Body of pancreas (tissue), 4 donors: Measurements from ENCODE around the gene ARGFX. TPM values are rescaled to one million over a fixed set of nuclear protein-coding genes. Genes with fewer than 3 reads are reported as not detected.
"Not testable (repeated sequence)": the region's sequence is repeated elsewhere in the genome, so short reads cannot be mapped to it uniquely, and the experiment has no call there.

ENCODE experiments used
- ATAC-seq: fragments of 150-250 bp; one replicate; pipeline ENCODE4 v1.9.1; 2016
- DNase-seq, 4 donors: peaks; one replicate each; pipeline ENCODE4 v3.0.0-alpha.2; 2019
- H3K27ac ChIP-seq, 4 donors: fragments of 200-600 bp; sonication (generic); 1 replicate in 3 of 4; 2 replicates in 1 of 4; pipeline versions ENCODE4 v1.5.1 to v1.6.1; 2016 to 2019; ENCODE audit warnings: mild to moderate bottlenecking in 1 of 4, mixed read lengths in 1 of 4, moderate library complexity in 1 of 4
- H3K27me3 ChIP-seq, 2 donors: fragments of 200-600 bp; sonication (generic); one replicate each; pipeline ENCODE4 v1.6.0; 2016; ENCODE audit warnings: mild to moderate bottlenecking in 1 of 2
- H3K36me3 ChIP-seq, 2 donors: fragments of 200-600 bp; sonication (generic); replicated peaks in 1 of 2; 2 replicates each; pipeline ENCODE4 v1.5.1; 2016; ENCODE audit warnings: low read depth in 2 of 2; ENCODE audit not compliant: insufficient read depth in 1 of 2
- H3K4me1 ChIP-seq: fragments of 200-600 bp; sonication (generic); one replicate; pipeline ENCODE4 v1.6.0; 2016
- H3K4me3 ChIP-seq, 2 donors: fragments of 200-600 bp; sonication (generic); 1 replicate in 1 of 2; 2 replicates in 1 of 2; pipeline ENCODE4 v1.5.1; 2016 to 2019
- H3K9me3 ChIP-seq, 3 donors: fragments of 200-600 bp; sonication (generic); 1 replicate in 2 of 3; 2 replicates in 1 of 3; pipeline ENCODE4 v1.5.1; 2016
- CTCF ChIP-seq, 7 experiments: fragments of 450-650 bp in 4 of 7; fragments of 200-600 bp in 3 of 7; sonication (generic) in 3 of 7; IDR thresholded peaks; one replicate each; pipeline ENCODE4 v1.5.1; 2016 to 2019; ENCODE audit warnings: antibody characterized with exemption in 7 of 7
- POLR2A ChIP-seq, 3 donors: fragments of 450-650 bp; IDR thresholded peaks; one replicate each; pipeline ENCODE4 v1.6.1; 2016; ENCODE audit warnings: antibody characterized with exemption in 3 of 3, mild to moderate bottlenecking in 2 of 3
- WGBS, 2 donors: methylation state at CpG; one replicate each; pipeline ENCODE4 v1.1.5; 2017; 5-methylcytosine and 5-hydroxymethylcytosine counted together
- intact Hi-C: fragments of 100-400 bp; cut with DNase I; formaldehyde crosslinking; loops from one replicate; pipeline ENCODE4 v1.15.1; 2023
- total RNA-seq, 2 donors: library from RNA; depleted of rRNA; stranded (reverse); fragments of >200 nt; gene quantifications; one replicate each; pipeline ENCODE4 v1.1.0, GENCODE V29; 2016

Gene ARGFX
- total RNA-seq, 2 donors from 2014 or later = not detected

- Histone ChIP-seq H3K27ac (no peak overlapping the region), H3K36me3 (no peaks in the 10 kb centered on the region), H3K9me3 (no peaks in the 10 kb centered on the region), H3K4me3 (no peak overlapping the region), H3K27me3 (no peaks in the 10 kb centered on the region), H3K4me1 (peaks cover under 1% of the 10 kb centered on the region)
- 78 to 87% methylated on average over 4 of the region's 4 CpGs for WGBS, 2 donors
- intact Hi-C loops = no loop called here
- DNase-seq (no peak), ATAC-seq (no peak)
- TF ChIP-seq CTCF (IDR thresholded peaks at IDR 0.05) = no peak
- no peak for TF ChIP-seq POLR2A (IDR thresholded peaks at IDR 0.05)
Measured at GRCh38 chr3:121595765-121596406, 28.1 kb downstream of the ARGFX start.

GRCh38 chr3:121598564-121598963 lies 30.8 kb downstream of the ARGFX start:
- TF ChIP-seq POLR2A (IDR thresholded peaks at IDR 0.05) = no peak
- no peak for TF ChIP-seq CTCF (IDR thresholded peaks at IDR 0.05)
- Histone ChIP-seq H3K27ac (no peak overlapping the region), H3K36me3 (no peaks in the 10 kb centered on the region), H3K4me3 (no peak overlapping the region), H3K9me3 (no peaks in the 10 kb centered on the region), H3K27me3 (no peaks in the 10 kb centered on the region), H3K4me1 (peaks cover 7% of the 10 kb centered on the region)
- 88 to 96% methylated on average over 2 of the region's 2 CpGs for WGBS, 2 donors
- intact Hi-C loops = no loop called here
- no peak for ATAC-seq
- no peak for DNase-seq

- DNase-seq, H3K27ac ChIP-seq, H3K27me3 ChIP-seq, ATAC-seq, H3K4me3 ChIP-seq, H3K4me1 ChIP-seq, H3K9me3 ChIP-seq, H3K36me3 ChIP-seq, intact Hi-C loops: not testable (repeated sequence)
- 85 to 87% methylated on average over 2 of the region's 2 CpGs for WGBS, 2 donors
Measured at GRCh38 chr3:121599900-121600299, 32.2 kb downstream of the ARGFX start.

DNA sequence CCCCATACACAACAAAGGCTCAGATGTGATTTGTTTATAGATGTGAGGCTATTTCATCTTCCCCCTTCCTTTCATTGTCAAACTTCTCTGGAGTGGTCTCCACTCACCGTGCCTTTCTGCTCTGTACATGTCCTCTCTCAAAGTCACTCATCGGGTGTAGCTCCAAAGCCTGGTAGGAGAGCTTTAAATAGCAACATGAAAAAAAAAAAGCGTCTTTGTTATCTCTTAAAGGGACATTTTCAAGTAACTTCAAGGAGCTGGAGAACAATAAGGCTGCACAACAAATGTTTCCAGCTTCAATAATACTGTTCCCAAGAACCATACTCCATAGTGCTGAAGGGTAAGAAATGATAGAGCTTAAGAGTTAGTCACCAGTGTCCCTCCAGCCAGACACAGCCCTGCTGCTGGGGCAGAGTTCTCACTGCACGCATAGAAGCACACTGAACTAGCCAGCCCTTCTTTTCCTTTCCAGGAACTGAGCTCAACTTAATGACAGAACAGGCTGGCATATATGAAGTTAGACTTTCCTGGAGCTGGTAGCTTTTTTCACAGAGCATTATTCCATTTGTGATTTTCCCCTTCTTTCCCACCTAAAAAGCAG lies 33.6 kb downstream of the ARGFX start:
- no peak for DNase-seq
- 12 to 20% methylated on average over 4 of the region's 4 CpGs for WGBS, 2 donors

DNA sequence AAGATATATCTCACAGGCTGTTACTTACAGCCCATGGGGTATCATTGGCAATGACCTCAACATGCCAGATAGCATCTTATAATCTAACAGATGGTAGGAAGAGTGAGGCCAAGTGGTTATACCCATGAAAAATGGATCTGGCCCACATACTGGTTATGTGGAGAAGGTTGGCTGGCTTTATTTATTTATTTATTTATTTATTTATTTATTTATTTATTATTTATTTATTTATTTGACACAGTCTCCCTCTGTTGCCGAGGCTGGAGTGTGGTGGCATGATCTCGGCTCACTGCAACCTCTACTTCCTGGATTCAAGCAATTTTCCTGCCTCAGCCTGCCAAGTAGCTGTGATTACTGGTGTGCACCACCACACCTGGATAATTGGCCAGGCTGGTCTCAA lies 37.0 kb downstream of the ARGFX start:
- H3K27me3 ChIP-seq = no peaks in the 10 kb centered on the region
- H3K27ac ChIP-seq = no peak overlapping the region
- H3K4me1 ChIP-seq = peaks cover 7% of the 10 kb centered on the region
- H3K36me3 ChIP-seq = no peaks in the 10 kb centered on the region
- 88 to 93% methylated on average over 2 of the region's 2 CpGs for WGBS, 2 donors
- H3K4me3 ChIP-seq = no peak overlapping the region
- DNase-seq = no peak
- intact Hi-C loops = no loop called here
- H3K9me3 ChIP-seq = no peaks in the 10 kb centered on the region
- TF ChIP-seq POLR2A (IDR thresholded peaks at IDR 0.05) (no peak), CTCF (IDR thresholded peaks at IDR 0.05) (no peak)
- no peak for ATAC-seq

More for the DNA sequence above, 33.6 kb downstream of the ARGFX start:
- H3K27me3 ChIP-seq = no peaks in the 10 kb centered on the region
- H3K36me3 ChIP-seq = no peaks in the 10 kb centered on the region
- intact Hi-C loops = no loop called here
- ATAC-seq = no peak
- H3K9me3 ChIP-seq = no peaks in the 10 kb centered on the region
- no peak overlapping the region for H3K4me3 ChIP-seq
- no peak for TF ChIP-seq POLR2A (IDR thresholded peaks at IDR 0.05)
- TF ChIP-seq CTCF (IDR thresholded peaks at IDR 0.05) = no peak
- no peak overlapping the region for H3K27ac ChIP-seq
- H3K4me1 ChIP-seq = peaks cover 7% of the 10 kb centered on the region
